ENCODE results near the gene VWA2. TPM values are rescaled to one million over a fixed set of nuclear protein-coding genes. Genes with fewer than 3 reads are reported as not detected.

VWA2 gene
- polyA plus RNA-seq, 2 of the 4 experiments (the other 2 are of a cell fraction): not detected

GRCh38 chr10:114266521-114266920 is 27.5 kb downstream of the VWA2 start:
- ATAC-seq (peak in 1 of 2 experiments; percentile 49; a peak in 2 of 6 replicates), FAIRE-seq (no peak), DNase-seq (ENCODE audit: low read depth in 1 of 2, low spot score in 1 of 2) (no peak)
- no peak overlapping the region for H3K4me2 ChIP-seq
- no peak overlapping the region for H3K4me3 ChIP-seq
- 39% methylated on average over 5 of the region's 5 CpGs for WGBS (ENCODE audit: missing lambda C conversion rate)
- peaks cover 14% of the 10 kb centered on the region for H3K4me1 ChIP-seq
- ChIA-PET POLR2A (no interaction called here), CTCF (interaction anchor here (0.7 kb wide), 1 partner anchor 1191 kb away, joined by 3 read pairs; no protein-coding TSS in a partner anchor)
- H3K9me3 ChIP-seq: no peaks in the 10 kb centered on the region
- H3K27ac ChIP-seq: 0 out of 6 replicates have a peak overlapping the region, but pooled peaks of 1 of the 2 experiments have one; percentile 3
- TF ChIP-seq RNF2 (IDR thresholded peaks at IDR 0.05; ENCODE audit: borderline replicate concordance, low read depth) (no peak), EP300 (IDR thresholded peaks at IDR 0.05) (no peak), ESRRA (IDR thresholded peaks at IDR 0.05; ENCODE audit: borderline replicate concordance, low read length) (no peak), SMC3 (IDR thresholded peaks at IDR 0.05) (no peak), HEYL (CRISPR knock-in tag; IDR thresholded peaks at IDR 0.05) (no peak), PHF8 (IDR thresholded peaks at IDR 0.05; ENCODE audit: borderline replicate concordance, low read depth) (no peak), JUN (IDR thresholded peaks at IDR 0.05) (no peak), HDAC2 (IDR thresholded peaks at IDR 0.05) (no peak), CBX2 (IDR thresholded peaks at IDR 0.05; ENCODE audit: borderline replicate concordance, low read depth) (no peak), FOXS1 (CRISPR knock-in tag; IDR thresholded peaks at IDR 0.05) (no peak), BHLHE40 (IDR thresholded peaks at IDR 0.05; ENCODE audit: low read depth, low read length) (no peak), ZFP36 (IDR thresholded peaks at IDR 0.05; ENCODE audit: borderline replicate concordance, partially characterized antibody) (no peak), MAFK (IDR thresholded peaks at IDR 0.05; ENCODE audit: partially characterized antibody) (no peak), NR3C1 (IDR thresholded peaks at IDR 0.05) (no peak), RFX5 (IDR thresholded peaks at IDR 0.05) (no peak)
- TF ChIP-seq, protein P1, sequence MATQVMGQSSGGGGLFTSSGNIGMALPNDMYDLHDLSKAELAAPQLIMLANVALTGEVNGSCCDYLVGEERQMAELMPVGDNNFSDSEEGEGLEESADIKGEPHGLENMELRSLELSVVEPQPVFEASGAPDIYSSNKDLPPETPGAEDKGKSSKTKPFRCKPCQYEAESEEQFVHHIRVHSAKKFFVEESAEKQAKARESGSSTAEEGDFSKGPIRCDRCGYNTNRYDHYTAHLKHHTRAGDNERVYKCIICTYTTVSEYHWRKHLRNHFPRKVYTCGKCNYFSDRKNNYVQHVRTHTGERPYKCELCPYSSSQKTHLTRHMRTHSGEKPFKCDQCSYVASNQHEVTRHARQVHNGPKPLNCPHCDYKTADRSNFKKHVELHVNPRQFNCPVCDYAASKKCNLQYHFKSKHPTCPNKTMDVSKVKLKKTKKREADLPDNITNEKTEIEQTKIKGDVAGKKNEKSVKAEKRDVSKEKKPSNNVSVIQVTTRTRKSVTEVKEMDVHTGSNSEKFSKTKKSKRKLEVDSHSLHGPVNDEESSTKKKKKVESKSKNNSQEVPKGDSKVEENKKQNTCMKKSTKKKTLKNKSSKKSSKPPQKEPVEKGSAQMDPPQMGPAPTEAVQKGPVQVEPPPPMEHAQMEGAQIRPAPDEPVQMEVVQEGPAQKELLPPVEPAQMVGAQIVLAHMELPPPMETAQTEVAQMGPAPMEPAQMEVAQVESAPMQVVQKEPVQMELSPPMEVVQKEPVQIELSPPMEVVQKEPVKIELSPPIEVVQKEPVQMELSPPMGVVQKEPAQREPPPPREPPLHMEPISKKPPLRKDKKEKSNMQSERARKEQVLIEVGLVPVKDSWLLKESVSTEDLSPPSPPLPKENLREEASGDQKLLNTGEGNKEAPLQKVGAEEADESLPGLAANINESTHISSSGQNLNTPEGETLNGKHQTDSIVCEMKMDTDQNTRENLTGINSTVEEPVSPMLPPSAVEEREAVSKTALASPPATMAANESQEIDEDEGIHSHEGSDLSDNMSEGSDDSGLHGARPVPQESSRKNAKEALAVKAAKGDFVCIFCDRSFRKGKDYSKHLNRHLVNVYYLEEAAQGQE (IDR thresholded peaks at IDR 0.05): no peak
- TF ChIP-seq, protein P2, sequence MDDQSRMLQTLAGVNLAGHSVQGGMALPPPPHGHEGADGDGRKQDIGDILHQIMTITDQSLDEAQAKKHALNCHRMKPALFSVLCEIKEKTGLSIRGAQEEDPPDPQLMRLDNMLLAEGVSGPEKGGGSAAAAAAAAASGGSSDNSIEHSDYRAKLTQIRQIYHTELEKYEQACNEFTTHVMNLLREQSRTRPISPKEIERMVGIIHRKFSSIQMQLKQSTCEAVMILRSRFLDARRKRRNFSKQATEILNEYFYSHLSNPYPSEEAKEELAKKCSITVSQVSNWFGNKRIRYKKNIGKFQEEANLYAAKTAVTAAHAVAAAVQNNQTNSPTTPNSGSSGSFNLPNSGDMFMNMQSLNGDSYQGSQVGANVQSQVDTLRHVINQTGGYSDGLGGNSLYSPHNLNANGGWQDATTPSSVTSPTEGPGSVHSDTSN (IDR thresholded peaks at IDR 0.05): no peak
- TF ChIP-seq, protein P3, sequence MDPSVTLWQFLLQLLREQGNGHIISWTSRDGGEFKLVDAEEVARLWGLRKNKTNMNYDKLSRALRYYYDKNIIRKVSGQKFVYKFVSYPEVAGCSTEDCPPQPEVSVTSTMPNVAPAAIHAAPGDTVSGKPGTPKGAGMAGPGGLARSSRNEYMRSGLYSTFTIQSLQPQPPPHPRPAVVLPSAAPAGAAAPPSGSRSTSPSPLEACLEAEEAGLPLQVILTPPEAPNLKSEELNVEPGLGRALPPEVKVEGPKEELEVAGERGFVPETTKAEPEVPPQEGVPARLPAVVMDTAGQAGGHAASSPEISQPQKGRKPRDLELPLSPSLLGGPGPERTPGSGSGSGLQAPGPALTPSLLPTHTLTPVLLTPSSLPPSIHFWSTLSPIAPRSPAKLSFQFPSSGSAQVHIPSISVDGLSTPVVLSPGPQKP (IDR thresholded peaks at IDR 0.05; ENCODE audit: low read depth, low read length): no peak

DNA sequence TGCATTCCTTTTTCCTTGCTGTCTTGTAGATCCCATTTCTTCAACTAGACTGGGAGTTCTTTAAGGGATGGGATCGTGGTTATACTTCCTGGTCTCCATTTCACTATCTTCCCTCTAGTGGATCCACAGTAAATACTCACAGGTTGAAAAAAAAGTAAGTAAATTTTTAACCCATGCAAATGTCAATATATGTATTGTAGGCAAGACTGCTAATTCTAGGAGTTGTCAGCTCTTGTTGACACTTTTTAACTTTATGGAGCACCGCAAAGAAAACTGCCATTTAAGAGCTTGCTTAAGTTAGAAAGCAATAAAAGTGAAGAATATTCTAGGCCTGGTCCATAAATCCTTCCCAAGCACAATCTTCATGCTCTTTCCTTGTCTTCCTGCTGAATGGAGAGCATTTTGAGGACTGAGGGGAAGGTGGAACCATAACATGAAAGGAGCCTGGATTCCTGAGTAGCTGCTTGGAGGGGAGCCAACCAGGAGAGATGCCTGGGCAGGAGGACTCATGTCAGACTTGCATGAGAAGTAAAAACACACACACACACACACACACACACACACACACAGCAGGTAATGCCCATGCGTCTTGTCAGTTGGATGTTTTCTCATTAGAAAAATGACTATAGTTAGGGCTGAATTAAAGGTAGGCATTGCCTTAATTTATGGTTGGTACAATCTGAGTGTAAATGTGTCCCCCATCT is 32.2 kb downstream of the VWA2 start:
- no peak for FAIRE-seq
- peak overlapping the region; percentile 49 for H3K4me2 ChIP-seq
- CTCF ChIA-PET: interaction anchor here (0.5 to 1.8 kb wide), 8 partner anchors 9 to 1255 kb away, joined by 3 to 6 read pairs (median 4); no protein-coding TSS in a partner anchor
- TF ChIP-seq EHF (CRISPR knock-in tag; IDR thresholded peaks at IDR 0.05) (no peak), CTCF (IDR thresholded peaks at IDR 0.05) (no peak), NFE2L2 (conservative IDR thresholded peaks at IDR 0.05; ENCODE audit: low read length) (no peak), FOXS1 (CRISPR knock-in tag; IDR thresholded peaks at IDR 0.05) (no peak), KDM1A (IDR thresholded peaks at IDR 0.05; ENCODE audit: low read depth) (no peak), RNF2 (IDR thresholded peaks at IDR 0.05; ENCODE audit: borderline replicate concordance, low read depth) (no peak), TFCP2L1 (CRISPR knock-in tag; IDR thresholded peaks at IDR 0.05) (no peak), MAZ (IDR thresholded peaks at IDR 0.05; ENCODE audit: borderline replicate concordance, low read depth, low read length) (no peak), HDAC2 (IDR thresholded peaks at IDR 0.05) (no peak), HOXB13 (CRISPR knock-in tag; IDR thresholded peaks at IDR 0.05; ENCODE audit: low read depth) (no peak), CBX8 (IDR thresholded peaks at IDR 0.05) (no peak), POLR2A (IDR thresholded peaks at IDR 0.05; ENCODE audit: low read length) (no peak), CEBPB (IDR thresholded peaks at IDR 0.05) (no peak), MAFK (IDR thresholded peaks at IDR 0.05; ENCODE audit: partially characterized antibody) (no peak), CHD4 (IDR thresholded peaks at IDR 0.05; ENCODE audit: borderline replicate concordance) (no peak)
- TF ChIP-seq, protein P4, sequence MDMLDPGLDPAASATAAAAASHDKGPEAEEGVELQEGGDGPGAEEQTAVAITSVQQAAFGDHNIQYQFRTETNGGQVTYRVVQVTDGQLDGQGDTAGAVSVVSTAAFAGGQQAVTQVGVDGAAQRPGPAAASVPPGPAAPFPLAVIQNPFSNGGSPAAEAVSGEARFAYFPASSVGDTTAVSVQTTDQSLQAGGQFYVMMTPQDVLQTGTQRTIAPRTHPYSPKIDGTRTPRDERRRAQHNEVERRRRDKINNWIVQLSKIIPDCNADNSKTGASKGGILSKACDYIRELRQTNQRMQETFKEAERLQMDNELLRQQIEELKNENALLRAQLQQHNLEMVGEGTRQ (IDR thresholded peaks at IDR 0.05): no peak

More for the DNA sequence above, 32.2 kb downstream of the VWA2 start:
- no peaks in the 10 kb centered on the region for H3K9me3 ChIP-seq
- peak in 1 of 2 experiments; percentile 13; a peak in 2 of 6 replicates for ATAC-seq
- 65% methylated on average over 3 of the region's 3 CpGs for WGBS (ENCODE audit: missing lambda C conversion rate)
- DNase-seq (ENCODE audit: low read depth in 1 of 2, low spot score in 1 of 2): no peak
- H3K4me1 ChIP-seq: peaks cover 21% of the 10 kb centered on the region
- no peak overlapping the region for H3K4me3 ChIP-seq
- peak overlapping the region in 1 of 2 experiments; percentile 5; a peak in 1 of 6 replicates for H3K27ac ChIP-seq
- POLR2A ChIA-PET: no interaction called here

Data from A549 (cell line).